OCI-LY3 (cell line): Measurements from ENCODE around the gene LCN1.

Experiments
- H2AFZ ChIP-seq: fragments of 200-600, 300-600 bp; shearing (Covaris generic); 2 replicates; pipeline ENCODE4 v1.6.0; 2014; ENCODE audit warnings: antibody characterized with exemption, low read depth, low read length
- H3K27ac ChIP-seq: fragments of 200-600, 300-600 bp; sonication (generic); 2 replicates; pipeline ENCODE4 v1.5.1; 2014; ENCODE audit warnings: mild to moderate bottlenecking, low read length, moderate library complexity, mixed read lengths
- H3K27me3 ChIP-seq: fragments of 200-600, 300-600 bp; sonication (generic); 2 replicates; pipeline ENCODE4 v1.6.1; 2014; ENCODE audit warnings: low read depth, low read length, mixed read lengths
- H3K36me3 ChIP-seq: fragments of 200-600, 300-600 bp; sonication (generic); replicated peaks from 2 replicates; pipeline ENCODE3; 2014; ENCODE audit warnings: low read depth, low read length, mixed read lengths
- H3K4me1 ChIP-seq: fragments of 300-600, 200-600 bp; sonication (generic); 2 replicates; pipeline ENCODE4 v1.6.1; 2014; ENCODE audit warnings: low read length, mixed read lengths
- H3K4me2 ChIP-seq: fragments of 200-600, 300-600 bp; sonication (generic); 2 replicates; pipeline ENCODE4 v1.6.1; 2014; ENCODE audit warnings: low read length, mixed read lengths
- H3K4me3 ChIP-seq: fragments of 300-600, 200-600 bp; sonication (generic); 2 replicates; pipeline ENCODE4 v1.5.1; 2014; ENCODE audit warnings: antibody characterized with exemption, mild to moderate bottlenecking, low read length, moderate library complexity
- H3K79me2 ChIP-seq: fragments of 300-600, 200-600 bp; shearing (Covaris generic); 2 replicates; pipeline ENCODE4 v1.6.1; 2014; ENCODE audit warnings: mild to moderate bottlenecking, low read length, mixed read lengths
- H3K9ac ChIP-seq: fragments of 300-600, 200-600 bp; shearing (Covaris generic); 2 replicates; pipeline ENCODE4 v1.6.0; 2014; ENCODE audit warnings: mild to moderate bottlenecking, low read length, moderate library complexity
- H3K9me3 ChIP-seq: fragments of 200-600, 300-600 bp; shearing (Covaris generic); 2 replicates; pipeline ENCODE4 v1.6.1; 2014; ENCODE audit warnings: low read length, mixed read lengths; ENCODE audit not compliant: insufficient read depth
- H4K20me1 ChIP-seq: fragments of 200-600, 300-600 bp; sonication (generic); 2 replicates; pipeline ENCODE4 v1.6.1; 2016; ENCODE audit warnings: low read length, mixed read lengths; ENCODE audit not compliant: insufficient read depth
- EZH2phosphoT487 ChIP-seq: fragments of 200-600 bp; shearing (Covaris generic); IDR thresholded peaks from 2 replicates; pipeline ENCODE4 v1.6.1; 2018; ENCODE audit warnings: antibody characterized with exemption, mixed run types, low read depth
- TF ChIP-seq, protein P1 (sequence below): fragments of 200-600, 300-600 bp; sonication (generic); IDR thresholded peaks from 2 replicates; pipeline ENCODE4 v1.5.1; 2014; ENCODE audit warnings: antibody characterized with exemption, low read length, low read depth

Gene LCN1

DNA sequence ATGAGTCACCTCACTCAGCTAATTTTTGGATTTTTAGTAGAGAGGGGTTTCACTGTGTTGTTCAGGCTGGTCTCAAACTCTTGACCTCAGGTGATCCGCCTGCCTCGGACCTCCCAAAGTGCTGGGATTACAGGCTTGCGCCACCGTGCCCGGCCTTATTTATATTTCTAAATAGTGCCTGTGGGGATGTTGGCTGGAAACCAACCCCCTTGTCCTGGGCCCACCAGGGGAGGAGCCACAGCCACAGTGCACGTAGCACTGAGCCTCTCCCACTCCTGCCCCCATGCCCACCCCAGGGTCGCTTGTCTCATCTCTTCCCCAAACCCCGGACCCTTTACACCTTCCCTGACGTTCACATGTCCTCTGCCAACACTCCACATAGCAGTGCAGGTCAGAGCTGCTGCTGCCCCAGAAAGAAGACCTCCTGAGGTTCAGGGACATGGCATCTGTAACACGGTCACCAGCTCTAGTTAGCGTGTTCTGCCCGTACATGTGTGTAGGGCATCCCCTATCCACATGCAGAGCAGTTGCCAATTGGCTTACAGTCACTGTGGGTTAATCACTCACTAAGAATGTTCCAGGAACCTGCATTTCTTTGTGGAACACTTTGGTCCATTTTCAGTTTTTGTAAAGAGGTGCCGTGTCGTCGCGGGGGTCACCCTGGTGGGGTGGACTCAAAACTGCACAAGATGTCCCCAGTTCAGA lies 30.9 kb upstream of the LCN1 start:
- H3K27me3 ChIP-seq: no peaks in the 10 kb centered on the region
- no peak overlapping the region for H3K9ac ChIP-seq
- H3K36me3 ChIP-seq: no peaks in the 10 kb centered on the region
- no peak overlapping the region for H3K27ac ChIP-seq
- H3K9me3 ChIP-seq: no peaks in the 10 kb centered on the region
- no peaks in the 10 kb centered on the region for H3K4me1 ChIP-seq
- no peak overlapping the region for H3K4me3 ChIP-seq
- TF ChIP-seq EZH2phosphoT487: no peak
- TF ChIP-seq, protein P1, sequence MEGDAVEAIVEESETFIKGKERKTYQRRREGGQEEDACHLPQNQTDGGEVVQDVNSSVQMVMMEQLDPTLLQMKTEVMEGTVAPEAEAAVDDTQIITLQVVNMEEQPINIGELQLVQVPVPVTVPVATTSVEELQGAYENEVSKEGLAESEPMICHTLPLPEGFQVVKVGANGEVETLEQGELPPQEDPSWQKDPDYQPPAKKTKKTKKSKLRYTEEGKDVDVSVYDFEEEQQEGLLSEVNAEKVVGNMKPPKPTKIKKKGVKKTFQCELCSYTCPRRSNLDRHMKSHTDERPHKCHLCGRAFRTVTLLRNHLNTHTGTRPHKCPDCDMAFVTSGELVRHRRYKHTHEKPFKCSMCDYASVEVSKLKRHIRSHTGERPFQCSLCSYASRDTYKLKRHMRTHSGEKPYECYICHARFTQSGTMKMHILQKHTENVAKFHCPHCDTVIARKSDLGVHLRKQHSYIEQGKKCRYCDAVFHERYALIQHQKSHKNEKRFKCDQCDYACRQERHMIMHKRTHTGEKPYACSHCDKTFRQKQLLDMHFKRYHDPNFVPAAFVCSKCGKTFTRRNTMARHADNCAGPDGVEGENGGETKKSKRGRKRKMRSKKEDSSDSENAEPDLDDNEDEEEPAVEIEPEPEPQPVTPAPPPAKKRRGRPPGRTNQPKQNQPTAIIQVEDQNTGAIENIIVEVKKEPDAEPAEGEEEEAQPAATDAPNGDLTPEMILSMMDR: no peak
- no peaks in the 10 kb centered on the region for H3K79me2 ChIP-seq
- no peak overlapping the region for H2AFZ ChIP-seq
- no peak overlapping the region for H3K4me2 ChIP-seq
- H4K20me1 ChIP-seq: no peaks in the 10 kb centered on the region

DNA sequence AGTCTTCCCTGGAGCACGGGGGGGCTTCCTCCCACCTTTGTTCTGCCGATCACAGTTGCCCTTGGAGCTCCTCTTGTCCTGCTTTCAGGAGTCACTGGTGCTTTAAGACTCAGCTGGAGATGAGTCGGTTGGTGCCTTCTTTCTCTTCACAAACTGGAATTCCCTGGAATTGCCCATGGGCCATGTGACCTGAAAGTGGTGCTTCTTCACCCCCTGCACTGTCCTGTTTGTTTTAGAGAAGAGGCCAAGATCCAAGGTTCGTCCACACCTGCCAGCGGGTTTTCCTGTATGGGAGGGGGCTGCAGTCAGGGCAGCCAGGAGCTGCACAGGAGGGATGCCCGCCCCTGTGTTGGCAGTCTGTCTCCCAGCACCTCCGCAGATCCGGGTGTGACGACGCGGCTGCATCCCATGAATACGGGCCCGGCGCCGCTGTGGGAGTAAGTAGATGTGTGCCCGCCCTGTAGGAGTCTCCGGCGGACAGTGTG lies 30.2 kb upstream of the LCN1 start:
- TF ChIP-seq, protein P1: no peak
- TF ChIP-seq EZH2phosphoT487: no peak
- H3K27me3 ChIP-seq: no peaks in the 10 kb centered on the region
- no peak overlapping the region for H2AFZ ChIP-seq
- no peak overlapping the region for H3K4me2 ChIP-seq
- no peak overlapping the region for H3K4me3 ChIP-seq
- H3K27ac ChIP-seq: no peak overlapping the region
- no peaks in the 10 kb centered on the region for H3K4me1 ChIP-seq
- H3K36me3 ChIP-seq: no peaks in the 10 kb centered on the region
- no peaks in the 10 kb centered on the region for H3K79me2 ChIP-seq
- no peaks in the 10 kb centered on the region for H3K9me3 ChIP-seq
- no peaks in the 10 kb centered on the region for H4K20me1 ChIP-seq
- H3K9ac ChIP-seq: no peak overlapping the region

DNA sequence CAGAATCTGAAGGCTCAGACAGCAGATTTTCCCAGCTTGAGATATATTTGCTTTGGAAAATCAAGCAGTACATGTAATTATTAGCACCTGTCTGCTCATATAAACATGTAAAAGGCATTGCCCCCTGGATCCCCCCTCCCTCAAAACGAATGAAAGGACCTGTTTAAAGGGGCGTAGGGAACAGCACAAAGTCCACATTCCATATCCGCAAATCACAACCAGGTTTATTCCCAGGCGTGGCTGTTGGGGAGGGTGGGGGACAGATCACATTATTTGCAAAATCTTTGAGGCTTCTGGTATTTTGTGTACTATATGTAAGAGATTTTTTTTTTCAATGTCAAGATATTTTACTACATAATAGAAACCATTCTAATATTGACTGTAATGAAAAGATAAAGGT lies 29.5 kb upstream of the LCN1 start:
- H3K9ac ChIP-seq: no peak overlapping the region

DNA sequence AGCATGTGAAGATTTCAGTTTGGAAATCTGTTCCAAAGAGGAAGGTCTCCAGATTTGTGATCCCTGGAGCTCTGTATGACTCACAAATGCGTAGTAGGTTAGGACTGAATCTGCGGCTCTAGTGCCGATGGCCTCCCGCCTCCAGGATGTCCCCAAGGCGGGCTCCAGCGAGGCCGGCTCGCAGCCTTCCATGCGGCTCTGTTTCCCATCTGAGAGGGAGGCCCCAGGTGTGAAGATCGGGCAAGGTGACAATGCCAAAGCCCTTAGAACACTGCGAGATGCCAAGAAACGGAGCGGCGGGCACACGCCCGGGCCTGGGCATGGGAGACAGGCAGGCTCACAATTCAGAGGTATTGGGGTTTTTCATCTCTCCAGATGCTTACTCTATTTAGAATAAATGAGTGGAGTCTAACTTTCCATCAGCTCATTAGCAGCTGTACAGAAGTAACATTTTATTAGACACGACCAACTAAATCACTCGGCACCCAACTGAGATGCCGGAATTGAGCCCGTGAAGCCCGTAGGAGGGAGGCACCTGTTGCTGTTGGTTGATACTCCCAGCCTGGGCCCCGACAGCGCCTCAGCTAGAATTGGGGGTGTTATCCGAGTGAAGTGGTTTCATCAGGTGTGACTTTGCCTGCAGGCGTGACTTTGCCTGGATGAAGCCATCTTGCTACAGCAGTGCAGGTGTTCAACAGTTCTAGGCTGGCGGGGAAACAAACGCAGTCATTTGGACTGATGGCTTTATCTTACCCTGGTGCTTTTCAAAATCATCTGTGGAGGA lies 28.2 kb upstream of the LCN1 start:
- Histone ChIP-seq H3K27me3 (no peaks in the 10 kb centered on the region), H3K79me2 (no peaks in the 10 kb centered on the region), H2AFZ (no peak overlapping the region), H3K4me2 (no peak overlapping the region), H3K4me1 (no peaks in the 10 kb centered on the region), H3K36me3 (no peaks in the 10 kb centered on the region), H4K20me1 (no peaks in the 10 kb centered on the region), H3K9ac (no peak overlapping the region), H3K27ac (no peak overlapping the region), H3K9me3 (no peaks in the 10 kb centered on the region), H3K4me3 (no peak overlapping the region)
- TF ChIP-seq EZH2phosphoT487: no peak
- TF ChIP-seq, protein P1: no peak

More for the DNA sequence above, 29.5 kb upstream of the LCN1 start:
- H3K4me1 ChIP-seq: no peaks in the 10 kb centered on the region
- no peaks in the 10 kb centered on the region for H3K79me2 ChIP-seq
- H3K9me3 ChIP-seq: no peaks in the 10 kb centered on the region
- H3K27me3 ChIP-seq: no peaks in the 10 kb centered on the region
- H3K27ac ChIP-seq: no peak overlapping the region
- H3K36me3 ChIP-seq: no peaks in the 10 kb centered on the region
- TF ChIP-seq, protein P1: no peak
- no peak for TF ChIP-seq EZH2phosphoT487
- H3K4me2 ChIP-seq: no peak overlapping the region
- no peaks in the 10 kb centered on the region for H4K20me1 ChIP-seq
- H2AFZ ChIP-seq: no peak overlapping the region
- H3K4me3 ChIP-seq: no peak overlapping the region
